NCI-H460 (cell line): ENCODE results near the gene PRB3. TPM values are rescaled to one million over a fixed set of nuclear protein-coding genes. Genes with fewer than 3 reads are reported as not detected.

Source experiments
- DNase-seq: peaks from one replicate; pipeline ENCODE4 v3.0.0-alpha.2; 2016; ENCODE audit warnings: low read depth; ENCODE audit errors: extremely low read depth
- polyA plus RNA-seq: library from polyadenylated mRNA; depleted of rRNA; stranded (reverse); fragments of >200 nt; gene quantifications from 2 replicates; pipeline ENCODE4 v1.2.3, GENCODE V29; 2014; cell fraction: nucleus; rRNA removed
- total RNA-seq: library from RNA; depleted of rRNA; stranded (reverse); fragments of >200 nt; shearing (Covaris generic); gene quantifications from 2 replicates; pipeline ENCODE4 v1.2.3, GENCODE V29; 2014; rRNA removed

PRB3 gene
- total RNA-seq, result not detected in 2 replicates
- polyA plus RNA-seq, result not detected in 2 replicates

DNA sequence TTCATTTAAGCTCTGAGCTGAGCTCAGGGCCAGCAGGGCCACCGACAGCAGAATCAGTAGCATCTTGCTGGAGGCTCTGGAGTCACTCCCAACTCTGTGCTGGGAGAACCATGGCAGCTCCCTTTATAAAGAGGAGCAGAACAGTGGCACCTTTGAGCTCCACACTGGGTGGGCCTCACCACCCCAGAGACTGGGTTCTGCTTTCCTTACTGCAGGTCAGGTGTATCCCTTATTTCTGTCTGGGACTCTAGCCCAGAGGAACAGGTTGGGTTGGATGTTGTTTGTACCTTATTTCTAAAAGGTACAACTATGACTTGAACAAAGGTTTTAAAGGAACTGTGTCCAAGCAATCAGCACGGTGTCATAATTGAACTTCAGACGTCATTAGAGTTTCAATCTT, at the start of gene PRB3:
TSS of gene PRB3 (minus strand) at position 101 of the 400 bp plus-strand sequence. CDS start at position 63, 38 bp downstream.
- no peak for DNase-seq

- DNase-seq, result no peak
Observed at GRCh38 chr12:11310336-11310735, 40.8 kb upstream of the PRB3 start, which contains the start of gene PRB4. Gene PRB4, minus strand, starts transcription at chr12:11310436. Its CDS starts 38 bp downstream, at chr12:11310398.

- DNase-seq, result no peak
Observed at GRCh38 chr12:11307143-11307542, 37.6 kb upstream of the PRB3 start.

DNA sequence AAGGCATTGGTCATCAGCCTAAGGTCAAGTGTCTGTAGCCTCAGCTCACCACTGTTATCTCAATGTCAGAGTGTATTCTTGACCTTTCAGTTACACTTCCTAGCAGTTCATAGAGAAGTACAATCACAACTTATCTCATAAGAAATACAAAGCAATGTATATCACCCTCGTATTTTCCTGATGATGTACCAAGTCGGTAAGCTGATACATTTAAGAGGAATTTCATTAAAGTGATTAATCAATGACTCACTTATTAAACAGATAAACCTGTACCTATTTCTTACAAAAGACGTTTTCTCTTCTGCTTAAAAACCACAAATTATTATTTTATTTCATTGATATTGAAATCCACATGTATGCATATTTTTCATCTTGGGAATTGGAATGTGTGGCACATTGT, 3.9 kb upstream of the PRB3 start:
- DNase-seq, result no peak

DNA sequence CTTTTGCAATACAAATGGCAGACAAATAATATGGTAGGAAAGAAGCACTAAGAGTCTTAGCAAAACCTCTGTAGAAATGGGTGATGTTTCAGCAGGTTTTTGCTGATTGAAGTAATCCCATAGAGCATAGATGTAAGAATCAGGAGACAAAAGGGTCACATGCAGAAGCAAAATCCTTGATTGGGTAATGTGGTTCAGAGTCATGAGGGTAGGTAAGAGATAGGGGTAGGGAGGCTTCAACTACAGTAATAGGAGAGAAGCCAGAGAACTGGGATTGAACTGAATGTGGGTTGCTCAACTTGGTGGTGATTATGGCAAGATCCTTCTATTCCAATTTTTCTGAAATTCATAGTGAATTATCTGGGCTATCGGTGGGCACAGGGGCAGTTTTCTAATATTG, 5.0 kb downstream of the PRB3 start:
- no peak for DNase-seq

- DNase-seq, result no peak
Observed at GRCh38 chr12:11246489-11246888, 23.0 kb downstream of the PRB3 start.

- DNase-seq, result no peak
Observed at GRCh38 chr12:11242656-11243055, 26.9 kb downstream of the PRB3 start.

DNA sequence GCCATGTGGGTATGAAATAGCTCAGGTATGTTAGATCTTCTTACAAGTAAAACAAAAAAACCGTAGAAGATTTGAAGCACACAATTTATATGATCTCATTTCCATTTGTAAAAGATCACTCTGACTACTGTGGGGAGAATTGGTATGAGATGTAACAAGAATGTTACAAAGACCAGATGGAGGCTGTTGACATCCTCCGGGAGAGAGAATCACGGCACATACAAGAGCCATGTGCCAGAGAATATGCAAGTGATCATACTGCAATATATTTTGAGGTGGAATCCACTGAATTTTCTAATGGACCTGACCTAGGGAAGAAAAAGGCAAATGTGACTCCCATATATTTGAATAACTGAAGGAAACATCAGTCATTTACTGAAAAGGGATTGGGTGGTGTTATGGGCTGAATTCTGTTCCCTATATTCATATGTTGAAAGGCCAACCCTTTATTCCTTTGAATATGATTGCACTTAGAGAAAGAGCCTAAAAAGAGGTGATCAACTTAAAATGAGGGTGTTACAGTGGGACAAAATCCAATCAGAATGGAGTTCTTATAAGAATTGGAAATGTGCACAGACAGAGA, 29.1 kb downstream of the PRB3 start:
- no peak for DNase-seq

DNA sequence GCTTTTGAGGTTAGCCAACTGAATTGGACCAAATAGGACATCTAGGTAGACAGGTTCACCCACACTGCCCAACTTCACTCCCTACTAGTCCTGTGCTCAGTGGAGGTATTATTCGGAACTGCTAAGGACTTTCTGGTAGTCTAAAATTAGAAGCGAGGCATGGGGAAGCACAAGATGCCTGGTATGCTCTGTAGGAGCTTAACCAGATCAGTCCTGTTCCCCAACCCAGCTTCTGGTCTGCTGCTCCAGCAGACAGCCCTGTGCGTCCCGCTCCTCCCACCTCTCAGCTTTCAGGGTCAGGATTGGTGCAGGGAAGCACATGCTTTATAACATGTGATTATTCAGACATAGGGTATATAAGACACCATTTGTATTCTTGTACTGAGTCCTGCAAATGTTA, 31.2 kb downstream of the PRB3 start:
- DNase-seq, result no peak

- DNase-seq, result no peak
Observed at GRCh38 chr12:11233532-11233931, 36.0 kb downstream of the PRB3 start.

GRCh38 chr12:11228296-11228879, 41.1 kb downstream of the PRB3 start:
- peak; percentile 43 for DNase-seq

DNA sequence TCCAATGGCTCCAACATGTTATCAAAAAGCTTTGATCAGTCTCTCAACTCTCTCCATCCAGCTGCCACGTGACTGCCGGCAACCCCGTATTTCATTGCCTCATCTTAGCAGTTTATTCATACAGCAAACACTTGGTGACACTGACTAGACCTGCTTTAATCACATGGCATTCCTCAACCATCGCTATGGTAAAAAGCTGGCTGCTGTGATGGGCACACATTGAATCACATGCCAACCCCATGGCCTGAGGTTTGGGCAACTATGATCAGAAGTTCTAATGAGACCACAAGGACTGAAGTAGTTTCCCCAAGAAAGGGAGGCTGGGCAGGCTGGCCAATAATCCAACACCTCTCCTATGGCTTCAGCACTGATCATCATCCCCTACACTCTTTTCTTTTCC, 42.1 kb downstream of the PRB3 start:
- no peak for DNase-seq

Other genes with a start within 250 kb of the PRB3 start
- gene TAS2R19, start 247.1 kb downstream of the PRB3 start, total RNA-seq, result 1.8 and 1.9 TPM in 2 replicates
- 1.7 and 2.7 TPM in 2 replicates for gene TAS2R31, start 238.3 kb downstream of the PRB3 start, total RNA-seq
- 0.49 and 1.6 TPM in 2 replicates for gene TAS2R46, start 207.4 kb downstream of the PRB3 start, total RNA-seq
- gene TAS2R43, start 177.4 kb downstream of the PRB3 start, total RNA-seq, result not detected in 2 replicates
- gene TAS2R30, start 135.1 kb downstream of the PRB3 start, total RNA-seq, result 1.4 and 1.8 TPM in 2 replicates
- gene SMIM10L1, start 98.5 kb downstream of the PRB3 start, total RNA-seq, result 9.3 and 9.7 TPM in 2 replicates
- not detected in 2 replicates for gene TAS2R42, start 82.8 kb downstream of the PRB3 start, total RNA-seq
- gene PRB4, start 40.7 kb upstream of the PRB3 start, total RNA-seq, result not detected in 2 replicates
- not detected in 2 replicates for gene PRB2, start 125.9 kb upstream of the PRB3 start, total RNA-seq